Activated naive CD4-positive, alpha-beta T cell treated with Interleukin-2 at 50 U/mL for 16 hours (primary cell): ENCODE measurements around the gene GNAT1.
A peak's percentile ranks its signal among the peaks of the same experiment; 100 is the strongest.

Source experiments
- DNase-seq: peaks from one replicate; pipeline ENCODE4 v3.0.0-alpha.2; 2020

GNAT1 gene

GRCh38 chr3:50182533-50183099 is 8.8 kb upstream of the GNAT1 start:
- DNase-seq: no peak

DNA sequence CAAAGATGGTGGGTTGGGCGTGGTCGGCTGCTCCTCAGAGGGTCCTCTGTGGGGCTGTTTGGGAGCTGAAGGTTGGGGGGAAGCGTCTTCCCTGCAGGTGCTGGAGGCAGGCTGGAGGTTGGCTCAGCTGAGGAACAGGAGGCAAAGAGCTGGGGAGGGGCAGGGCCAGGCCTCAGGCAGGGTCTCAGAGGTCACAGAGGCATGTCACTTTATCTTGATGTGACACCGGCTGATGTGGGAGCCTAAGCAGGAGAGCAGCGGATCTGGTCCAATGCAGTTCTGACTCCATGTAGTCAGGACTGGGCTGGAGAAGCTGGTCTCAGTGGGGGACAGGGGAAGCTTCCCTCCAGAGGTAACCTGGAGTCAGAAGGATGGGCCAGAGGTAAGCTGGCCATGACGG is 7.7 kb upstream of the GNAT1 start:
- DNase-seq: no peak

- no peak for DNase-seq
Observed at GRCh38 chr3:50184242-50184978, 7.0 kb upstream of the GNAT1 start.

GRCh38 chr3:50185230-50185629 is 6.2 kb upstream of the GNAT1 start:
- DNase-seq: no peak

- DNase-seq: no peak
Observed at GRCh38 chr3:50186096-50186495, 5.3 kb upstream of the GNAT1 start.

- DNase-seq: no peak
Observed at GRCh38 chr3:50187750-50188149, 3.7 kb upstream of the GNAT1 start.

GRCh38 chr3:50189274-50189673 is 2.1 kb upstream of the GNAT1 start:
- DNase-seq: peak; percentile 33

GRCh38 chr3:50189989-50190388 is 1.4 kb upstream of the GNAT1 start:
- no peak for DNase-seq

- DNase-seq: no peak
Observed at GRCh38 chr3:50192124-50192523, 714 bp downstream of the GNAT1 start.

DNA sequence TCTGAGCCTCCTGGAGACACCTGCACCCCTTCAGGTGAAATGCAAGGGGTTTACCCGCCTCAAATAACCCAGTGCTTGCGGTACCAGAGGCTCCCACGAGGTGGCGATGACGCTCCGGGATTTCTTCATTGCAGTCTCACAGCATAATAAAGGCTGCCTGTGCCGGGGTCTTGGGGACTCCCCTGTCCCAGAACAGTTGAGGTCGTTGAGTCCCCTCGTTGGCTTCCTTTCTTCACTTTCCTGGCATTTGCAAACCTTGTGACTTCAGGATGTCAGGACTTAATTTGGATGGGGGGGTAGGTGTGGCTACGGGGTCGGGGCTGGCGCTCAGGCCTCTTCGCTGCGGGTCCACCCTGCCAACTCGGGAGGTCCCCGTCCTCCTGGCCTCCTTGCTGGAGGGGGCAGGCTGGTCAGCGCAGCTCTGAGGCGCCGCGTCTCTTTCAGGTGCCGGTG is 1.3 kb downstream of the GNAT1 start:
- peak; percentile 86 for DNase-seq

- DNase-seq: no peak
Observed at GRCh38 chr3:50193286-50193685, 1.9 kb downstream of the GNAT1 start.

DNA sequence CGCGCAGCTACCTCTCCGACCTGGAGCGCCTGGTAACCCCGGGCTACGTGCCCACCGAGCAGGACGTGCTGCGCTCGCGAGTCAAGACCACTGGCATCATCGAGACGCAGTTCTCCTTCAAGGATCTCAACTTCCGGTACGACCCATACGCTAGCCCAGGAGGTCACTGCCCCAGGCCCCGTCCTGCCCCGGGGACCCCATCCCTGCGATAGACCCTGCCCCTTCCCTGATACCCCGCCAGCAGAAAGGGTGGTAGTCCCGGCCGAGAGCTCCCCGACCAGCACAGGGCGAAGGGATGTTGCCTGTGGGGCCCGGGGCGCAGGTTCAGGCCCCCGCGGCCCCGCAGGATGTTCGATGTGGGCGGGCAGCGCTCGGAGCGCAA is 2.3 kb downstream of the GNAT1 start:
- no peak for DNase-seq

- DNase-seq: peak; percentile 84
Observed at GRCh38 chr3:50194128-50194902, 2.9 kb downstream of the GNAT1 start.

DNA sequence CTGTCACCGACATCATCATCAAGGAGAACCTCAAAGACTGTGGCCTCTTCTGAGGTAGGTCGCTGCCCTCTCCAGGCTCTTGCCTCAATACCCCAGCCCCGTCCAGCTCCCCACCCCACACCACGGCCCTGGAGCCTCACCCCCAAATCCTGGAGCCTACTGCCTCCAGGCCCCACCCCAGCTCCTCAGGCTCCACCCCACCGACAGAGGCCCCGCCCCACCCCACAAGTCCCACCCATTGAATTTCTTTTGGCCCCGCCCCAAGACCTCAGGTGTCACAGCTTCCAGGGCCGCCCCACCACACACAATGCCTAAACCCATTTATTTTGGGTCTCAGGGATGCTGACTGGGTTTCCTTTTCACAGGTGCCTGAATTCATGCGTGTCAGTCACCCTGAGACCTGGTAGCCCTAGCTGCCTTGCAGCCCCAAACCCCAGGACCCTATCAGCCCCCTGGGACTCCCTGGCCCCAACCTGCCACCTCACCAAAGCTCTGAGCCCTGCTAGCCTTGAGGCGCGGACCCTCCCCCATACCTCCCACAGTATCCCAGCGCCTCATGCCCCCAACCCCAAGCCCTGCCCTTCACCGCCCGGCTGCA is 3.6 kb downstream of the GNAT1 start:
- DNase-seq: peak; percentile 31

DNA sequence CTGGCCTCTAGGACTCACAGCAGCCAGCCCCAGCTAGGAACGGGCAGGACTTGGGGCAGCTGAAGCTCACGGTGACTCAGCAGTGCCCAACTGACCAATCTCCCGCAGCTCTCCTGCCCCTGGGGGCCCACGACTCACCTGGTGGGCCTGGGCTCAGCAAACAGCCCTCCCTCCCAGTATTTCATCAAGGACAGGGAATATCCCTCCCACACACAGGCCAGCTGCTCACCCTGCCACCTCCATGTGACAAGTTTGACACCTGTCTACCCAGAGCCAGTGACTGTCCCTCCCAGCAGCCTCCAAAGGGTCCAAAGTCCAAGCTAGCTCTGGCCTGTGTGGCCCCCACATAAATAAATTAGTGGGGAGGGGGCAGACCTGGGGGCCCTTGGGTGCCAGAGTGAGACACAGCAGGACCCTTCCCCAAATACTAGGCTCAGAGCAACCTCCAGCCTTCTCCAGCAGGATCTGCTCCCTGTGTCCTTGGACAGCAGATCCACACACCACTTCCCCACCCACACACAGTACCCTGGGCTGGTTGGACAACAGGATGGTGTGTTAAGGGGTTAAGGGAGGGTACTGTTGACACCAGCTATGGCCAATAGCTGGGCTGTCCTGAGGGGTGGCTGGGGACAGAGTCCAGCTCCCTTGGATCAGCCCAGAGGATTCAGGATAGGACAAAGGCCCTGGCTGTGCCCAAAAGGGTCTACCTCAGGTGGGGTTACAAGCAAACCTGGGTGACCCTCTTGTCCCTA is 4.3 kb downstream of the GNAT1 start:
- DNase-seq: no peak

GRCh38 chr3:50196253-50196801 is 4.9 kb downstream of the GNAT1 start:
- DNase-seq: no peak

GRCh38 chr3:50201573-50202315 is 10.3 kb downstream of the GNAT1 start:
- DNase-seq: no peak

- no peak for DNase-seq
Observed at GRCh38 chr3:50202353-50203112, 11.1 kb downstream of the GNAT1 start.

DNA sequence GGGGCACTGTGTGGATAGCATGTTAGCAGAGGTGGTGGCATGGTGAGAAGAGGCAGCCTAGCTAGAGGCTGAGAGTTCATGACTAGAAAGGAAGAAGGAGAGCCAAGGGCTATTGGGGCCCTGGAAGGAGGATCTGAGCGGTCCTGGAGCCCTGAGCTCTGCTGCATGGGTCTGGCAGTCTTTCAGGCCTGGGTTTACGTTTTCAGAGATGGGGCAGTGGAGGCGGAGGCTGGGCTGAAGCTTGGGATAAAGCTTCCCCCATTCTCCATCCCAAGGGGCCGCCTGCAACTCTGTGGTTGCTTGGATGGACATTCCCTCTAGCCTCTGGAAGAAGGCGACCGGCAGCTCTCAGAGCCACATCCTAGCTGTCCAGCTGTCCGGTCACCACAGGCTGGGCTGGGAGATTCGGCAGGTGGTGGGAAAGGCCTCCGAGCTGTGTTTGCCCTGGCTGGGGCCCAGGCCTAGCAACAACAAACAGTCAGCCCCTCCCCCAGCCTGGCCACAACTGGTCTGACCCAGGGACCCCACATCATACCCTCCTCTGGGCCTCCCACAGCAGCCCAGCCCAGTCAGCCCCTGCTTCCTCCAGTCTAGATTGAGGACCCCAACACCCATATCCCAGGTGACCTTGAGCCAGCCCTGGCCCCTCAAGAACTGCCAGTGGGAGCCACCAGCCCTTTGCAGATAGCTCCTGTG is 11.9 kb downstream of the GNAT1 start:
- DNase-seq: no peak
